Stimulated activated CD4-positive, alpha-beta T cell treated with anti-CD3 and anti-CD28 coated beads, Interleukin-4, amount 100 ng/mL, for 48 hours (primary cell): ENCODE data around the gene UTF1.
"Not testable (repeated sequence)": the region's sequence is repeated elsewhere in the genome, so short reads cannot be mapped to it uniquely, and the experiment has no call there.

ENCODE experiments used
- DNase-seq, 2 donors: peaks; one replicate each; pipeline ENCODE4 v3.0.0-alpha.2; 2020; ENCODE audit warnings: low read depth in 2 of 2

UTF1 gene

DNA sequence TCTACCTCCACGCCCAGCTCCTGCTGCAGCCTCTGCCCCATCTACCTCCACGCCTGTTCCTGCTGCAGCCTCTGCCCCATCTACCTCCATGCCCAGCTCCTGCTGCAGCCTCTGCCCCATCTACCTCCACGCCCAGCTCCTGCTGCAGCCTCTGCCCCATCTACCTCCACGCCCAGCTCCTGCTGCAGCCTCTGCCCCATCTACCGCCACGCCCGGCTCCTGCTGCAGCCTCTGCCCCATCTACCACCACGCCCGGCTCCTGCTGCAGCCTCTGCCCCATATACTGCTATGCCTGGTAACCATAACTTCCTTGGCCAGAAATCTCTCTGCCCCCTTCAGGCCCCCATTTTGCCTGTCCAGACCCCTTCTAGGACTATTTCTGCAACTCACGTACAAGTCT, 35.0 kb downstream of the UTF1 start:
- DNase-seq = not testable (repeated sequence)

DNA sequence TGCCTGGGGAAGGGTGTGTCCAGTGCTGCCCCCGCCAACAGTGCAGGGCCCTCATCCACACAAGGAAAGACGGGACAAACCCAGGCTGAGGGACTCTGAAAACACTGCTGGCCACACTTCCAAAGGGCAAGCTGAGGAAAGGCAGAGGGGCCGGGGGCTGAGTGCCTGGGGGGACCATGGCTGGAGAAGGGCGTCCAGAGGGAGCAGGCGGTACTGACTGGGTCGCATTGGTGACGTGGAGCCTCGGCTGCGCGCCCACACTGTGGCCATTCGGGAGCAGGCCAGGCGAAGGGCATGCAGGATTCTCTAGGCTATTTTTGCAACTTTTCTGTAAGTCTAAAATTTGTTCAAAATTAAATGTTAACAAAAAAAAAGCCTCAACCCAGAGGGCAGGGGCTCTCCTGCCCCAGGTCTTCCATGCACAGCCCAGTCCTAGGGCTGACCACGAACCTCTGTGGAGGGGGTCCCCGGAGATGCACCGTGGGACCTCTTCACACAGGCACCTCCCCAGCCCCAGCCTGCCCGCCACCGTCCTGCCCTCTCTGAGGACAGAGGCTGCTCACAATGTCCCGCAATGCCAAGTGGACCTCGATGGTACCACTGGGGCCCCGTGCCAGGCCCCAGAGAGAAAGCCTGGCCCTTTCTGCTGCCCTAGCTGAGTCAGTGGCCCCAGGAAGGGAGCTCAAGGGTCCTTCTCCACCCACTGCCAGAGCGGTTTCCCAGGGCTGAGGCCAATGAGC, 36.2 kb downstream of the UTF1 start:
- DNase-seq = no peak

DNA sequence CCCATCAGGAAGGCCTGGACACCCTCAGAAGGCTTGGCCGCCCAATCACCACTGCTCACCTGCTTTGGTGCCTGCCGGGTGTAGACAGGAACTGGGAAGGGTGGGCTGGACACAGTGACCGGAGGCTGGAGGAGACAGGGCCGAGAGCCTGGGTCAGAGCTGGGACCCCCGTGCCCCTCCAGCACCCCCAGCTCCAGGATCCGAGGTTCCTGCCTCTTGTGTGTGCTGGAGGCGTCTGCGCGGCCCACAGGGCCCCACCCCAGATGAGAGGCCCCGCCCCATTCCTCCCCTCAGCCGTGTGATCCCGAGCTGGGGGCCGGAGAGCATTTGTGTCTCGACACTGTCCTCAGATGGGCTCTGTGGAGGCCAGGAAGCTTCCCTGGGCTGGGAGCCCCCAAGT, 37.3 kb downstream of the UTF1 start:
- no peak for DNase-seq

DNA sequence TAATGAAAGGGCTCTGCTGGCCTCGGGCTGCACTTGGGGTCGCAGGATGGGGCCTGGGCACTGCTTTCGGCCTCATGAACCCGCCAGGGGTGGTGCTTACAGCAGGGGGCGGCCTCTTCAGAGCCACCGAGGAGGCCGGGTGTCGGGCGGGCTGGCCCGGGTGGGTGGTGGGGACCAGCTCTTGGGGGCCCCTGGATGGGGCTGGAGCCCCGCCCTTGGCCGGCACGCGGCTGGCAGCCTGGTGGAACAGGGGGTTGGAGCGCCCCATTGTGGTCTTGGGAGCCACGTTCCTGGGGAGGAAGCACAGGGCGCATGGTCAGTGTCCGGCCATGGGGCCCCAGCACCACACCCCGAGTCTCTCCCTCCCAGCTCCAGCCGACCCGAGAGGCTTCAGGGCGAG, 37.8 kb downstream of the UTF1 start:
- DNase-seq = no peak

DNA sequence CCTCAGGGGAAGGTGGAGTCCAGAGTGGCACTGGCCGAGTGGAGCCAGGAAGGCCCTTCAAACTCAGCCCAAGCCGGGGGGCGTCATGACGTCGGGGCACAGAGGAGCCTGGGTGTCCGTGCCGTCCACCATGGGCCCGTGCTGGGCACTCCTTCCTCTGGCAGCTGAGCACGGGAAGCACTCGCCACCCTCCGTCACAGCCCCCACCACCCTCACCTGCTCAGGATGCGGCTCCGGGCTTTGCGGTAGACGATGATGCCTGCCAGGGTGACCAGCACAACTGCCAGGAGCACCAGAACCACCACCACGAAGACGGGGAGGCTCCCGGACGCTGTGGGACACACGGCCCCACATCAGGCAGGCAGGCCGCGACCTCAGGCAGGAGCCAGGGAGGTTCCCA, 38.5 kb downstream of the UTF1 start:
- no peak for DNase-seq

DNA sequence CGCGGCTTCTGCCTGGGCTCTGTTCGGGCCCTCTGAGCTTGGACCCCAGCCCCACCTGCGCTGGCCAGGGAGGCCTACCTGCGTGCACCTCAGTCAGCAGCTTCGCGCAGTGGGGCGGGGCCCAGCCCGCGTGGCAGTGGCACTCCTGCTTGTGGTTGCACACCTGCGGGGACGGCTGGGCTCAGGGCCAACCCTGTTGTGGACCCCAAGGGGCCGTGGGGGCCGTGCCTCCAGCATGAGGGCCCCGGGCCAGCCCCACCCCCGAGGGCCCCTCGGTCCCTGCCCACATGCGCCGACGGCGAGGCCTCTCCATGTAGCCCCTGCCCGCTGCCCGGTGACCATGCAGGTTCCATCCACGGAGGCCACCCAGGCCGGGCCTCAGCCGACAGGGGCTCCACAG, 39.4 kb downstream of the UTF1 start:
- DNase-seq = no peak

DNA sequence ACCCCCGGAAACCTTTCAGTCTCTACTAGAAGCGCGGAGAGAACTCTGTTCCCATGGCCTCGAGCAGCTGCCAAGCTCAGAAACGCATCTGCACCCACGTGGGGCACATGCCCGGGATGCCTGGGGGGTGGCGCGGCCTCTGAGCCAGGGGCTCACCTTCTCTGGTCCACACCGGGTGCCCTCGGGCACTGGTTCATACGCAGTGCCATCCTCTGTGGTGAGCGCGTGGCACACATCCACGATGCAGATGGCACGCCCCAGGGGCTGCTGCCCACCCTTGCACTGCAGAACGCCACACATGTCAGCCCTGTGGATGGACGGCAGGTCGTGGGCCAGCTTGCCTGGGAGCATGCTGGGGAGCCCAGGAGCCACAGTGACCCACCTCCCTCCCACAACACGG, 40.2 kb downstream of the UTF1 start:
- DNase-seq = no peak

DNA sequence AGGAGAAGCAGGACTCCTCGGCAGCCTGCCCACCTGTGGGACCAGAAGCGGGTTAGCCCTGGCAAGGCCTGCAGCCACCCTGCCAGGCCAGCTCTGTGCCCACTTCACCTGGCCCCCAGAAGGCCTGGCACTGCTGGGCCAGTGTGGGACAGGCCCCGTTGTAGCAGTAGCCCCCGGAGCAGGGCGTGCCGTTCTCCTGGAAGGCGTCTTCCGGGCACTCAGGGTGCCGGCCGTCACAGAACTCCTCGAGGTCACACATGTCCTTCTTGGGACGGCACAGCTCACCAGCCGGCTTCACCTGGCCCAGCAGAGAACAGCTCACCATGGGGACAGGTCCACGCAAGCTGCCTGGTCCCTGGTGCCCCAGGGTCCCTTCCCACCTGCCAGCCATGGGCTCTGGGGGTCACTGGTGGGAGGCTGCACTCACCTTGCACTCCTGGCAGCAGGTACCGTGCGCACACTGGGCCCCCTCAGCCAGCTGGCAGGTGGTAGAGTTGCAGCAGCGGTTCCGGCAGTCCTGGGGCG, 40.8 kb downstream of the UTF1 start:
- DNase-seq = no peak

DNA sequence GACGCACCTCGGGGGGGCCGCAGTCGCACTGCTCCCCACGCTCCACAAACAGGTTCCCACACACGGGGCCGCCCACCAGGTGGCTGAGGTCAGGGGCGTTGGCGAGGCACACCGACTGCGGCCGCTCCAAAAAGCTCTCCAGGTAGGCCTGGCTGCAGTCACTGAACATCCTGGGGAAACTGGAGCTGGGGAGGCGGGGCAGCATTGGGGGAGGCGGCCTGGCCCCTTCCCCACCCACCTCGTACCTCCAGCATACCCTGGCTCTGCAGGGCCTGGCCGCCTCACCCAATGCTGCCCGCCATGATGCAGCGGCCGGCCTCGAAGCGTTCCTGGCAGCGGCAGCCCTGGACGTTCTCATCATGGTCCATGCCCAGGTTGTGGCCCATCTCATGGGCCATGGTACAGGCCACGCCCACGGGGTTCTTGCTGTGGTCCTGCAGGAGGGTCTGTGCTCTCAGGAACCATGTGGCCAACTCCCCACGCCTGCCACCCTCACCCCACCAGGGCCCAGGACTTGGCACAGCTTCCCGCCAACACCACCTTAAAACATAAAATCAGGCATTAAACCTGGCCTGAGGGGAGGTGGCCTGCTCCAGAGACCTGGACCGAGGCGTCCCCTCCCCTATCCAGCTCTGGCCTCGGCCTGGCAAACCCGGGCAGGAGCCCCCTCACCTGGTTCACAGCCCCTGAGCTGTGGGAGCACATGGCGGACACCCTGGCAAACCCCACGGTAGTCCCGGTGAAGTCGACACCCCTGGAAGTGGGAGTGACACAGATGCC, 41.7 kb downstream of the UTF1 start:
- no peak for DNase-seq

DNA sequence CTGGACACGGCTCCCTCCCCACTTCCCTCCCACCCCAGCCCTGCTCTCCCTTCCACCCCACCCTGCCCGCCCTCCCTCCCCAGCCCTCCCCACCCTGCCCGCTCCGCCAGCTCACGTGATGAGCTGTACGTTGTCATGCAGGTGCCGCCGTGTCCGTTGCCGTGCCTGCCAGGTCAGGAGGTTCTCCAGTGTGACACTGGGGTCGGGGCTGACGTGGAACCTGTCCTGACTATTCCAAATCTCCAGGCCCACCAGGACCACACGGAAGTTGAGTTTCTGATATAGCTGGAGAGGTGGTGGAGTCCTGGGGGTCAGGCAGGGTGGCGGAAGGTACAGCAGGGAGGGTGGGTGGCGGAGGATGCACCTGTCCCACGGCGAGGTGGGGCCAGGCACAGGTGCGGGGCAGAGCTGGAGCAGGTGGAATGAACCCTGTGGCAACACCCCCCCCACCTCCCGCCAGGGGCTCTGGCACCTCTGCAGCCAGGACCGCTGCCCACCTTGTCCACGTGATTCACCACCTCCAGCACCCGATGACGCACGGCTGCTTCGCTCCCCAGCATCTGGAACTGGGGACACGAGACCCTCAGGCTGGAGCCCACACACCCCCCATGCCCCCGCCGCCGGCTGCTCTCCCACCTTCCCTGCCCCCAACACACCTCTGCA, 42.4 kb downstream of the UTF1 start:
- no peak for DNase-seq

DNA sequence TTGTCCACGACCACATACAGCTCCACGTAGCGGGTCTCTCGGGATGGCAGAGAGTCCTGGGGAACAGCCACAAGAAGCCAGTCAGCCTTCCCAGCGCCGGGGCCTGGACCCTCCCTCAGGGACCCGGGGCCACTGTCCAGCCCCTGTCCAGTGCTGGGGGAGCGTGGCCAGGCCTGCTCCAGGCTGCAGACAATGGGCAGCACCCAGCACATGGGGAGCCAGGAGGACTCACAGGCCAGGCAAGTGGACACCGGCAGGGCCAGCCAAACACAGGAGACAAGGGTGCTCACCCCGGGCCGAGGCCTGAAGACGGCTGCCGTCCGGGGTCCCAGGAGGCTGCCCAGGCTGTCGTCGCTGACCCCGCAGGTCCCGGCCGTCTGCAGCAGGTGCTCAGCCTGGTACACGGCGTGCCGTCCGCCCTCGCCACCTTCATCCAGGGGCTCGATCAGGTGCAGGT, 43.0 kb downstream of the UTF1 start:
- DNase-seq = no peak

DNA sequence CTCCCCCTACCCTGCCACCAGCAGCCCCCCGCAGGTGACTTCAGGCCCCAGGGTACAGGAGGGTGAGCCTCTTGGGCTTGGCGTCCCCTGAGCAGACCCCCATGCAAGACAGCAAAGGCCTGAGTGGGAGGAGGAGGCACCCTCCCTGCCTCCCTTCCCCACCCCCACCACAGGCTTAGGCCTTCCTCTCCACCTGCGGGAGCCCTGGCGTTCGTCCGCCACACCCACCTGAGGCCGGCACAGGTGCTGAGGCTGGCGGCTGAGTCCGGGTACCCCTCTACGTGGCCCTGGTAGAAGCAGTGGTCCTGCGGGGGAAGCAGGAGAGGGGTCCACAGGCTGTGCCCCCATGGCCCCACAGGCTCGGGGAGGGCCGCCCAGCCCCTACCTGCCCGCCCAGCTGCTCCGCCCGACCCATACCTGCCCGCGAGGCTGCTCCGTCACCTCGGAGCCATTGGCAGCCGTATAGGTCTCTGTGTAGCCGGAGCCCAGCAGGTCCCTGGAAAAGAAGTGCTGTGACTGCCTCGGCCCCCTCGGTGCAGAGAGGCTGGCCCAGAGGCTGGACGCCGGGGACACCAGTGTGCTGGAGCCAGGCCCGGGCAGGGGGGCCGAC, 43.6 kb downstream of the UTF1 start:
- DNase-seq = no peak

DNA sequence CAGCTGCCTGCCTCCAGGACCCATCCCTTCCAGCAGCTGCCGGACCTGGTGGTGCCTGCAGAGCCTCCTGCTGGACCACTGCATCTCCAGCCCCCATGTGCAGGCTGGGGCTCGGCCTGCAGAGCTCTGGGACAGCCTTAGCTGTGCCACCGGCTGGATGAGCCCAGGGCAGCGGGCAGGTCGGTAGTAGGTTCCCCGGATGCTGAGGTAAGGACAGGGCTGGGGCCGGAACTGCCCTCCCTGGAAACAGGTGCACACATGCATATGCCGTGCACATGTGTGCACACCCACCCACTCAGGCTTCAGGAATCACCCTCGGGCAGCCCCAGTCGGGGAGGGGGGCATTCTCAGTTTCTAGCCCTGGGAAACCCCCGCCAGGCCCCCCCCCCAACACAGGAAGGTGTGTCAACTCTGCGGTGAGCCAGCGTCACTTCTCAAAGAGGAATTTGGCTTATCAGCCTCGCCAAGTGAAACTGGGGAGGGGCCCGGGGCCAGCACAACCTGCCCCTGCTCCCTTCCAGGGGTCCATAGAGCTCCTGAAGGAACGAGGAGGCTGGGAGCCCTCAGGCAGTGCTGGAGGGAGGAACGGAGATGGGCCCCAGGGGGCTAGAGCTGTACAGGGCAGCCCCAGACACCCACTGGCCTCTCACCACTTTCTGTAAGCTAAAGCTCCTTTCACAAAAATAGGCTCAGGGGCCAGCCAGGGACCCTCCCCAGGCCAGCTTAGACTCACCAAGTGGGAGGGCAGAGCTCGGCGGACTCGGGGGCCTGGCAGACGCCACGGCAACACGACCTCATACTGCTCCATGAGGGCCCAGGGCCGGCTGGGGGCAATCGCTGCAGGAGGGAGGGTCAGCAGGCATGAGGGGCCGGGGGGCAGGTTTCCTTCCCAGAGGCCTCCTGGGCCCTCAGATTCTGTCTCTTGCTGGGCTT, 45.0 kb downstream of the UTF1 start:
- DNase-seq = peak; percentile 66 to 81

DNA sequence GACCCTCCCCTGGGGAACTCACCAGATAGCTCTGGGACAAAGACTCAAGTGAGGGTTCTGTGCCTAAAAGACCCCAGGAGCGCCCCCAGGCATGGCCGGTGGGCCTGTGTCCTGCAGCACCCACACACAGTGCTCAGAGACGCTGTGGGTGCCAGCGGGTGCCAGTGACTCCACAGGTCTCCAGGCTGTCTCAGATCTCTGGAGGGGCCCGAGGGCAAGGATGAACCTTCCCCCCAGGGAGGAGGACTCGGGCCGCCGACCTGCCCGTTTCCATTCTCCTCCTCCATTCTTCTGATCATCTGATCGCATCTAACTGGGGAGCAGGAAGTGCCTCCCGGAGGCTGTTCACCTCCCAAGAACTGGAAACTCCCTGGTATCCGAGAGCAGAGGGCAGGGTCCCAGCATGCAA, 45.7 kb downstream of the UTF1 start:
- DNase-seq = peak in 1 of 2 donors; percentile 36

DNA sequence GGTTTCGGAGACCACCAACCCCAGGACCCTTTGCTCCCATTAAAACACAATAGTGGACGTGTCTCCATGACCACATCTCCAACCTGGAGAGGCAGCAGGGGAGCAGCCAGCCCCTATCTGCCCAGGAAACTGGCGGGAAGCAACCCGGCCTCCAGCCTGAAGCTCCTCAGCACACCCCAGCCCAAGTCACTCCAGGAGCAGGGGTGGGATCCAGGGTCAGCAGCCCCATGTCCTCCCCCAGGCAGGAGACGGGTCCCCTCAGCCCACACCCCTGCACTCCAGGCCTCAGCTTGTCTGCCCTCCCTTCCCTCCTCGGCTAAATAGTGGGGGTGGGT, 46.0 kb downstream of the UTF1 start:
- DNase-seq = no peak

DNA sequence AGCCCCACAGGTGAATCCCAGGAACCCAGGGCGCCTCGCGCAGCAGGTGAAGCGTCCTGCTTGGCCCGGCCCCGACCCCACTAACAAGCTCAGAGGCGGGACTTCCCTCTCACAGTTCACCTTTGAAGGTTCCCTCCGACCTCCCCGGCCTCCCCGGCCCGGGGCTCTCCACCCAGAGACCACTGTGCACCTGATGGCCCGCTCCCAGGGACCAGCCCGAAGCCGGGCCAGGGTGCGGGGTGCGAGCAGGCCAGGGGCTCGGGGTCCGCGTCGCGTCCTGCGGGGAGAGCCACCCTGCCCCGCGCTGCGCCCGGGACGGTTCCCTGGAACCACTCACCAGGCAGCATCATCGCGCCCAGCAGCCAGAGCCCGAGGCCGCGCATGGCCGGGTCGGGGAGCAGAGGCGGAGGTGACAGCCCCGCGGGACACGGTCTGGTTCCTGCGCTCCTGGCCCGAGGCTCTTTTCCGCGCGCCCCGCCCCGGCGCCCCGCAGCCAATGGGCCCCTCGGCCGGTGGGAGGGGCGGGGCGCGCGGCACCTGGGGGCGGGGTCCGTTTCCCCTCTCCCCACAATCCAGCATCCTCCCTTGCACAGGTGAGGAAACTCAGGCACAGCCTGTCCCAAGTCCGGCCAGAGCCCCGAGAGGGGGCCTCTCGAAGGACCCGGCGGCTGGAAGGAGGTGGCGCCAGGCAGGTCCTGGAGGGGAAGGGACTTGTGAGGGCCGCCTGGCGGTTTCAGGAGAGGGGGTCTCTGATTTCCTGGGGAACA, 46.6 kb downstream of the UTF1 start, which contains the start of gene ADAM8:
Gene ADAM8 (minus strand): TSS at position 434 of the 767 bp plus-strand sequence. CDS start 51 bp downstream, at position 383.
- DNase-seq = peak; percentile 69 to 70

DNA sequence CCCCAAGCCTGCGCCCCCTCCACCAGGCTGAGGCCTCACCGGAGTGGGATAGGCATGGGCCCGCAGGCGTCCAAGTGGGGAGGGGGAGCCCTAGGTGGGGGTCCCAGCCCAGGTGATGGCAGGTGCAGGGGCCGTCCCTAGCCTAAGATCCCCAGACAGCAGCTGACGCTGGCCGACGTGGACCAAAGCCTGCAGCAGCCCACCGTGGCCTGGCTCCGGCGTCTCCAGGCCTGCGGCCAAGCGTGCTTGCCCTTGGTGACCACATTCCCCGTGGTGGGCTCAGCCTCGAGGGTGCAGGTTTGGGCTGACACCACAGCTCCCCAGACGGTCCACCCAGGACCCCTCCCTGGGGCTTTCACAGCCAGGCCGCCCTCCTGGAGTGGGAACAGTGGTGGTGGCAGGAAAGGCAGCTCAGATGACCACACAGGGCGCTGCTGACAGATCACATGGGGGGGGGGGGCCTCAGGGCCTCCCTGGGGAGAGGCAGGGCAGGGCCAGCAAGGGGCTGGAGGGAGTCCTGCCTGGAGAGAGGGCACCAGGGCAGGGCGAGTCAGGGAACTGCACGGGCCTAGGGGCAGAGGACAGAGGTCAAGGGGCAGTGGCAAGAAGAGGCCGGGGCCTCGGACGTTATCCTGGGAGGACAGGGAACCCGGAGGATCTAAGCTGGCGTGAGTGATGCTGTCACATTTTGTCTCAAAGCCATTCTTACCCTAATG, 47.4 kb downstream of the UTF1 start:
- DNase-seq = no peak

DNA sequence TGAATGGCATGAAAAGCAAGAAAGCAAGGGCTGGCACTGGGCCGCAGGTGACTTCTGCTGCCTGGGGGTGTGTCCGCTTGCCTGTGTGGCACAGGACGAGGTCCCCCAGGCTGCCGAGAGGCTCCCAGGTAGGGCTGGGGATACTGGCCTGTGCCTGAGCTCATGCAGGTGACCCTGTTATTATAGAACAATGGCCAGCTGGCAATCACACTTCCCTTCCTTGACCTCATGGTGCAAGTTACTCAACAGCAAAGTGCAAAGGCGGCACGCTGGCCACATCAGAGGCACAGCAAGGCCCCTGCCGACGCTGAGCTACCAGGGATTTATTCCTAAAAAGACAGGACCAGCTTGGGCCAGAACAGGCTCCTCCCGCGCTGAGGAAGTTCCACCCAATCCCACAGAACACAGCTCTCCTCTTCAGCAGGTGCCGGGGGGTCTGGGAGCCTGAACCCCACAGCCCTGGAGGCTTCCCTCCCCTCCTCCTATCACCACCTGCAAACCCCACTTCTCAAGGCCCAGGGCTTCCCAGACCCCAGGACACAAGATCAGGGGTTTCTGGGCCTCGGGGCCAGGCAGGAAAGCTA, 48.1 kb downstream of the UTF1 start:
- DNase-seq = no peak
